ENCODE results near the gene ADH1A.
"Not testable (repeated sequence)": the region's sequence is repeated elsewhere in the genome, so short reads cannot be mapped to it uniquely, and the experiment has no call there.

The ADH1A gene

GRCh38 chr4:99324361-99324760 lies 33.6 kb upstream of the ADH1A start:
- no peak for TF ChIP-seq CTCF (IDR thresholded peaks at IDR 0.05; ENCODE audit: borderline replicate concordance, insufficient read depth, low read depth, low read length)
- H3K4me3 ChIP-seq (ENCODE audit: low read depth, low read length): no peak overlapping the region

- H3K4me3 ChIP-seq (ENCODE audit: low read depth, low read length): no peak overlapping the region
- TF ChIP-seq CTCF (IDR thresholded peaks at IDR 0.05; ENCODE audit: borderline replicate concordance, insufficient read depth, low read depth, low read length): no peak
Observed at GRCh38 chr4:99323756-99324155, 33.0 kb upstream of the ADH1A start.

GRCh38 chr4:99321241-99322191 lies 30.7 kb upstream of the ADH1A start, which contains the start of gene ADH1B:
ADH1B (minus strand) TSS chr4:99321401; CDS start chr4:99321331, 70 bp downstream.
- no peak for TF ChIP-seq CTCF (IDR thresholded peaks at IDR 0.05; ENCODE audit: borderline replicate concordance, insufficient read depth, low read depth, low read length)
- no peak within 1 kb of the TSS for H3K4me3 ChIP-seq (ENCODE audit: low read depth, low read length)

GRCh38 chr4:99317811-99318210 lies 27.0 kb upstream of the ADH1A start:
- H3K4me3 ChIP-seq (ENCODE audit: low read depth, low read length): not testable (repeated sequence)

GRCh38 chr4:99317354-99317753 lies 26.6 kb upstream of the ADH1A start:
- H3K4me3 ChIP-seq (ENCODE audit: low read depth, low read length): no peak overlapping the region
- no peak for TF ChIP-seq CTCF (IDR thresholded peaks at IDR 0.05; ENCODE audit: borderline replicate concordance, insufficient read depth, low read depth, low read length)

- no peak overlapping the region for H3K4me3 ChIP-seq (ENCODE audit: low read depth, low read length)
- TF ChIP-seq CTCF (IDR thresholded peaks at IDR 0.05; ENCODE audit: borderline replicate concordance, insufficient read depth, low read depth, low read length): no peak
Observed at GRCh38 chr4:99315839-99316238, 25.1 kb upstream of the ADH1A start.

- no peak overlapping the region for H3K4me3 ChIP-seq (ENCODE audit: low read depth, low read length)
- no peak for TF ChIP-seq CTCF (IDR thresholded peaks at IDR 0.05; ENCODE audit: borderline replicate concordance, insufficient read depth, low read depth, low read length)
Observed at GRCh38 chr4:99314211-99314610, 23.4 kb upstream of the ADH1A start.
